OCI-LY1 (cell line): Measurements from ENCODE around the gene NDUFS4.

ENCODE experiments used
- CTCF ChIP-seq: fragments of 200-600 bp; sonication (generic), shearing (Covaris generic); IDR thresholded peaks from 2 replicates; pipeline ENCODE4 v1.5.1; 2017; ENCODE audit warnings: mild to moderate bottlenecking, antibody characterized with exemption, low read length, moderate library complexity, mixed read lengths
- EZH2 ChIP-seq: fragments of 200-600 bp; sonication (generic), shearing (Covaris generic); IDR thresholded peaks from 2 replicates; pipeline ENCODE4 v1.8.0; 2017; ENCODE audit warnings: borderline replicate concordance, mixed run types, mild to moderate bottlenecking, antibody characterized with exemption, low read length, moderate library complexity, mixed read lengths

- TF ChIP-seq CTCF (no peak), EZH2 (no peak)
Observed at GRCh38 chr5:53557386-53557785, 3.1 kb upstream of the NDUFS4 start.
